ENCODE measurements around the gene TMEM243. TPM values are rescaled to one million over a fixed set of nuclear protein-coding genes. Genes with fewer than 3 reads are reported as not detected.

The TMEM243 gene
- polyA plus RNA-seq, 2 of the 4 experiments (the other 2 are of a cell fraction) = 23.7 to 36.1 TPM

DNA sequence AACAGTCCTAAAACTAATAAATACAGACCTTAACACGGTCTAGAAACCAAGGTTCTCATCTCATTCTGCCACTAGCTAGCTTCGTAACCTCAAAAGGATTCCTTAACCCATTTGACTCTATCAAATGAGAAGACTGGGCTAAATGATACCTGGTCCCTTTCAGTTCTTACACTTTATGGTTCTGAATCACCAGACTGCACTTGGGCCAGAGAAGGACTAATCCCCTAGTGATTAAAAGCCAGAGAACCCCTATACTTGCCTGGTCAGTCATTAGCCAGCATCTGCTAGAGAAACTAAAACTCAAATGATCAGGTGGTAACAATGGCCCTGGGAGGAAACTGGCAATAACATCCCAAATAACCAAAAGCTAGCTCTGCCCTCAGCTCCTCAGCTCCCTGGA, 16.8 kb downstream of the TMEM243 start (continued):
- TF ChIP-seq, protein P1, sequence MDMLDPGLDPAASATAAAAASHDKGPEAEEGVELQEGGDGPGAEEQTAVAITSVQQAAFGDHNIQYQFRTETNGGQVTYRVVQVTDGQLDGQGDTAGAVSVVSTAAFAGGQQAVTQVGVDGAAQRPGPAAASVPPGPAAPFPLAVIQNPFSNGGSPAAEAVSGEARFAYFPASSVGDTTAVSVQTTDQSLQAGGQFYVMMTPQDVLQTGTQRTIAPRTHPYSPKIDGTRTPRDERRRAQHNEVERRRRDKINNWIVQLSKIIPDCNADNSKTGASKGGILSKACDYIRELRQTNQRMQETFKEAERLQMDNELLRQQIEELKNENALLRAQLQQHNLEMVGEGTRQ (IDR thresholded peaks at IDR 0.05) = no peak
- TF ChIP-seq CEBPB (IDR thresholded peaks at IDR 0.05) = no peak
- TF ChIP-seq FOXS1 (CRISPR knock-in tag; IDR thresholded peaks at IDR 0.05) = no peak

DNA sequence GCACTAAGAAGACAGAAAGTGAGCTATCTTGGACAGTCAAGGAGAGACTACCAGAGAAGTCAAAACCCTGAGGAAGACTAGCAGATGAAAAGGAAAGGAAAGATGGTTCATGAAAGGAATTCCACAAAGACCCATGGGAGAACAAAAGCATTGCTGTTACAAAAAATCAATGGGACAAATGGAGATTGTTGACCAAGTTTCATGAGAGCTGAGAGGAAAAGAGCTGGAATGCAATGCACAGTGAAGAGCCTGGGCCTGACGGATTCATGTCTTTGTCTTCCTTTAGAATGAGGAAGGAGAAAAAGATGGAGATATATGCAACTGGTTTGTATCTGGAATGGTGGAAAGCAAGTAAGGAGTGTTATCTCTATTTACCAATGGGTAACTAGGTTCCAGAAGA, 17.3 kb downstream of the TMEM243 start:
- ChIA-PET CTCF (interaction anchor here (1.4 kb wide), 1 partner anchor 16 kb away, joined by 3 read pairs; no protein-coding TSS in a partner anchor), POLR2A (no interaction called here)
- DNase-seq (ENCODE audit: low read depth in 1 of 2, low spot score in 1 of 2) (no peak), FAIRE-seq (no peak), ATAC-seq (no peak)
- H3K4me3 ChIP-seq = no peak overlapping the region
- TF ChIP-seq FOSL2 (IDR thresholded peaks at IDR 0.05) (no peak), FOSL2 (CRISPR knock-in tag; IDR thresholded peaks at IDR 0.05) (no peak), JUNB (IDR thresholded peaks at IDR 0.05) (no peak), FOSB (CRISPR knock-in tag; IDR thresholded peaks at IDR 0.05) (no peak), ZNF302 (CRISPR knock-in tag; IDR thresholded peaks at IDR 0.05) (no peak), BHLHE40 (IDR thresholded peaks at IDR 0.05; ENCODE audit: low read depth, low read length) (no peak), POLR2AphosphoS2 (conservative IDR thresholded peaks at IDR 0.05; ENCODE audit: low read length) (no peak), TFCP2L1 (CRISPR knock-in tag; IDR thresholded peaks at IDR 0.05) (no peak), HOXA7 (CRISPR knock-in tag; IDR thresholded peaks at IDR 0.05) (no peak), MAFK (IDR thresholded peaks at IDR 0.05; ENCODE audit: partially characterized antibody) (no peak), SREBF2 (IDR thresholded peaks at IDR 0.05) (no peak), FOXS1 (CRISPR knock-in tag; IDR thresholded peaks at IDR 0.05) (no peak), NR3C1 (IDR thresholded peaks at IDR 0.05) (no peak), ZFP36 (IDR thresholded peaks at IDR 0.05; ENCODE audit: borderline replicate concordance, partially characterized antibody) (no peak), KDM5A (IDR thresholded peaks at IDR 0.05) (no peak), SMC3 (IDR thresholded peaks at IDR 0.05) (no peak), CBX8 (IDR thresholded peaks at IDR 0.05) (no peak)
- TF ChIP-seq, protein P1 (IDR thresholded peaks at IDR 0.05) = no peak
- TF ChIP-seq, protein P2, sequence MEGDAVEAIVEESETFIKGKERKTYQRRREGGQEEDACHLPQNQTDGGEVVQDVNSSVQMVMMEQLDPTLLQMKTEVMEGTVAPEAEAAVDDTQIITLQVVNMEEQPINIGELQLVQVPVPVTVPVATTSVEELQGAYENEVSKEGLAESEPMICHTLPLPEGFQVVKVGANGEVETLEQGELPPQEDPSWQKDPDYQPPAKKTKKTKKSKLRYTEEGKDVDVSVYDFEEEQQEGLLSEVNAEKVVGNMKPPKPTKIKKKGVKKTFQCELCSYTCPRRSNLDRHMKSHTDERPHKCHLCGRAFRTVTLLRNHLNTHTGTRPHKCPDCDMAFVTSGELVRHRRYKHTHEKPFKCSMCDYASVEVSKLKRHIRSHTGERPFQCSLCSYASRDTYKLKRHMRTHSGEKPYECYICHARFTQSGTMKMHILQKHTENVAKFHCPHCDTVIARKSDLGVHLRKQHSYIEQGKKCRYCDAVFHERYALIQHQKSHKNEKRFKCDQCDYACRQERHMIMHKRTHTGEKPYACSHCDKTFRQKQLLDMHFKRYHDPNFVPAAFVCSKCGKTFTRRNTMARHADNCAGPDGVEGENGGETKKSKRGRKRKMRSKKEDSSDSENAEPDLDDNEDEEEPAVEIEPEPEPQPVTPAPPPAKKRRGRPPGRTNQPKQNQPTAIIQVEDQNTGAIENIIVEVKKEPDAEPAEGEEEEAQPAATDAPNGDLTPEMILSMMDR (IDR thresholded peaks at IDR 0.05) = no peak
- TF ChIP-seq, protein P3, sequence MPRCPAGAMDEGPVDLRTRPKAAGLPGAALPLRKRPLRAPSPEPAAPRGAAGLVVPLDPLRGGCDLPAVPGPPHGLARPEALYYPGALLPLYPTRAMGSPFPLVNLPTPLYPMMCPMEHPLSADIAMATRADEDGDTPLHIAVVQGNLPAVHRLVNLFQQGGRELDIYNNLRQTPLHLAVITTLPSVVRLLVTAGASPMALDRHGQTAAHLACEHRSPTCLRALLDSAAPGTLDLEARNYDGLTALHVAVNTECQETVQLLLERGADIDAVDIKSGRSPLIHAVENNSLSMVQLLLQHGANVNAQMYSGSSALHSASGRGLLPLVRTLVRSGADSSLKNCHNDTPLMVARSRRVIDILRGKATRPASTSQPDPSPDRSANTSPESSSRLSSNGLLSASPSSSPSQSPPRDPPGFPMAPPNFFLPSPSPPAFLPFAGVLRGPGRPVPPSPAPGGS (IDR thresholded peaks at IDR 0.05) = no peak
- TF ChIP-seq, protein P4, sequence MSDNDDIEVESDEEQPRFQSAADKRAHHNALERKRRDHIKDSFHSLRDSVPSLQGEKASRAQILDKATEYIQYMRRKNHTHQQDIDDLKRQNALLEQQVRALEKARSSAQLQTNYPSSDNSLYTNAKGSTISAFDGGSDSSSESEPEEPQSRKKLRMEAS (IDR thresholded peaks at IDR 0.05) = no peak
- peaks cover 25% of the 10 kb centered on the region for H3K9me3 ChIP-seq
- 89% methylated on average over 1 of the region's 1 CpG for WGBS (ENCODE audit: missing lambda C conversion rate)
- no peaks in the 10 kb centered on the region for H3K4me1 ChIP-seq
- no peak overlapping the region for H3K27ac ChIP-seq
- H3K4me2 ChIP-seq = no peak overlapping the region

Data from A549 (cell line).